SU-DHL-6 (cell line): ENCODE data around the gene PKLR.

Source experiments
- EZH2phosphoT487 ChIP-seq: fragments of 200-600 bp; sonication (generic), shearing (Covaris generic); conservative IDR thresholded peaks from 2 replicates; pipeline ENCODE4 v1.6.1; 2018; ENCODE audit warnings: mild to moderate bottlenecking, antibody characterized with exemption, low read length, moderate library complexity, mixed read lengths
- TF ChIP-seq, protein P1 (sequence below): fragments of 200-600 bp; sonication (generic); IDR thresholded peaks from one replicate; pipeline ENCODE4 v1.5.1; 2017; ENCODE audit warnings: antibody characterized with exemption, mild to moderate bottlenecking, low read length, moderate library complexity; ENCODE audit not compliant: insufficient read depth, poor library complexity, severe bottlenecking

GRCh38 chr1:155284476-155284875 lies 16.8 kb downstream of the PKLR start:
- TF ChIP-seq, protein P1, sequence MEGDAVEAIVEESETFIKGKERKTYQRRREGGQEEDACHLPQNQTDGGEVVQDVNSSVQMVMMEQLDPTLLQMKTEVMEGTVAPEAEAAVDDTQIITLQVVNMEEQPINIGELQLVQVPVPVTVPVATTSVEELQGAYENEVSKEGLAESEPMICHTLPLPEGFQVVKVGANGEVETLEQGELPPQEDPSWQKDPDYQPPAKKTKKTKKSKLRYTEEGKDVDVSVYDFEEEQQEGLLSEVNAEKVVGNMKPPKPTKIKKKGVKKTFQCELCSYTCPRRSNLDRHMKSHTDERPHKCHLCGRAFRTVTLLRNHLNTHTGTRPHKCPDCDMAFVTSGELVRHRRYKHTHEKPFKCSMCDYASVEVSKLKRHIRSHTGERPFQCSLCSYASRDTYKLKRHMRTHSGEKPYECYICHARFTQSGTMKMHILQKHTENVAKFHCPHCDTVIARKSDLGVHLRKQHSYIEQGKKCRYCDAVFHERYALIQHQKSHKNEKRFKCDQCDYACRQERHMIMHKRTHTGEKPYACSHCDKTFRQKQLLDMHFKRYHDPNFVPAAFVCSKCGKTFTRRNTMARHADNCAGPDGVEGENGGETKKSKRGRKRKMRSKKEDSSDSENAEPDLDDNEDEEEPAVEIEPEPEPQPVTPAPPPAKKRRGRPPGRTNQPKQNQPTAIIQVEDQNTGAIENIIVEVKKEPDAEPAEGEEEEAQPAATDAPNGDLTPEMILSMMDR: no peak
- no peak for TF ChIP-seq EZH2phosphoT487
